ENCODE results near the gene FMNL1.

- TF ChIP-seq CTCF (IDR thresholded peaks at IDR 0.05), result no peak
- no peak for TF ChIP-seq POLR2A (IDR thresholded peaks at IDR 0.05)
These were observed 41.8 kb downstream of the FMNL1 start for GRCh38 chr17:45263477-45263860.

Data from body of pancreas (tissue), 4 donors.